GM10248 (cell line): ENCODE data around the gene TNNI3.

Experiments
- CTCF ChIA-PET: fragments of 300-600 bp; sonication (Branson Sonifier 250); formaldehyde crosslinking; extraction: SDS; loops from one replicate; lab custom pipeline; 2021; ENCODE audit warnings: antibody characterized with exemption; lab: Yijun Ruan, JAX
- POLR2A ChIA-PET: fragments of 350-650 bp; sonication (Branson Sonifier 250); formaldehyde crosslinking; extraction: SDS; loops from one replicate; lab custom pipeline; 2020; ENCODE audit warnings: antibody characterized with exemption; lab: Yijun Ruan, JAX
- DNase-seq: peaks from one replicate; pipeline ENCODE4 v3.0.0; 2012; ENCODE audit errors: extremely low spot score
- TF ChIP-seq, protein P1 (sequence below): IDR thresholded peaks from 2 replicates; pipeline ENCODE4 v1.5.1; 2012; ENCODE audit warnings: mild to moderate bottlenecking, low read depth; ENCODE audit errors: extremely low read depth, missing control alignments, control extremely low read depth

The TNNI3 gene

DNA sequence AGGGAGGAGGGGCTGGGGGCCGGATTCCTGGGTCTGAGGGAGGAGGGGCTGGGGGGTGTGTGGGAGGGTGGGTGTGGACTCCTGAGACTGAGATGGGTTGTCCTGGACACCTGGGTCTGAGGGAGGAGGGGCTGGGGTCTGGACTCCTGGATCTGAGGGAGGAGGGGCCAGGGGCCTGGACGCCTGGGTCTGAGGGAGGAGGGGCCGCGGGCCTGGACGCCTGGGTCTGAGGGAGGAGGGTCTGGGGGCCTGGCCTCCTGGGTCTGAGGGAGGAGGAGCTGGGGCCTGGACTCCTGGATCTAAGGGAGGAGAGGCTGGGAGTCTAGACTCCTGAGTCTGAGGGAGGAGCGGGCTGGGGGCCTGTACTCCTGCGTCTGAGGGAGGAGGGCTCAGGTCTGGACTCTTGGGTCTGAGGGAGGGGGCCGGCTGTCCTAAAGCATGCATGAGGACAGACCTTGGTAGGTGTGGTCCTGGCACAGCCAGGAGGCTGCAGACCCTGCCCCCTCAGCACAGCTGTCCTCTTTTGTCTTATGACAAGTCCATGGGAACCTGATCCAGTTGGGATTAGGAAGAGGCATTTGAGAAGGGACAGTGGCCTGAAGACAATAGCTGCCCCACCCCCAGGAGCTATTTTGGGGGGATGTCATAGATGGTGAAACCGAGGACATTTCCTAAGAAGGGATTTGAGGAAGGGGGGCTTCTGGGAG is 9.8 kb downstream of the TNNI3 start:
- ChIA-PET POLR2A (no interaction called here), CTCF (interaction anchor here (0.9 to 1.7 kb wide), 5 partner anchors 11 to 237 kb away, joined by 3 to 10 read pairs (median 3); partner anchors contain the start of gene TMEM238)
- TF ChIP-seq, protein P1, sequence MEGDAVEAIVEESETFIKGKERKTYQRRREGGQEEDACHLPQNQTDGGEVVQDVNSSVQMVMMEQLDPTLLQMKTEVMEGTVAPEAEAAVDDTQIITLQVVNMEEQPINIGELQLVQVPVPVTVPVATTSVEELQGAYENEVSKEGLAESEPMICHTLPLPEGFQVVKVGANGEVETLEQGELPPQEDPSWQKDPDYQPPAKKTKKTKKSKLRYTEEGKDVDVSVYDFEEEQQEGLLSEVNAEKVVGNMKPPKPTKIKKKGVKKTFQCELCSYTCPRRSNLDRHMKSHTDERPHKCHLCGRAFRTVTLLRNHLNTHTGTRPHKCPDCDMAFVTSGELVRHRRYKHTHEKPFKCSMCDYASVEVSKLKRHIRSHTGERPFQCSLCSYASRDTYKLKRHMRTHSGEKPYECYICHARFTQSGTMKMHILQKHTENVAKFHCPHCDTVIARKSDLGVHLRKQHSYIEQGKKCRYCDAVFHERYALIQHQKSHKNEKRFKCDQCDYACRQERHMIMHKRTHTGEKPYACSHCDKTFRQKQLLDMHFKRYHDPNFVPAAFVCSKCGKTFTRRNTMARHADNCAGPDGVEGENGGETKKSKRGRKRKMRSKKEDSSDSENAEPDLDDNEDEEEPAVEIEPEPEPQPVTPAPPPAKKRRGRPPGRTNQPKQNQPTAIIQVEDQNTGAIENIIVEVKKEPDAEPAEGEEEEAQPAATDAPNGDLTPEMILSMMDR: no peak
- no peak for DNase-seq

DNA sequence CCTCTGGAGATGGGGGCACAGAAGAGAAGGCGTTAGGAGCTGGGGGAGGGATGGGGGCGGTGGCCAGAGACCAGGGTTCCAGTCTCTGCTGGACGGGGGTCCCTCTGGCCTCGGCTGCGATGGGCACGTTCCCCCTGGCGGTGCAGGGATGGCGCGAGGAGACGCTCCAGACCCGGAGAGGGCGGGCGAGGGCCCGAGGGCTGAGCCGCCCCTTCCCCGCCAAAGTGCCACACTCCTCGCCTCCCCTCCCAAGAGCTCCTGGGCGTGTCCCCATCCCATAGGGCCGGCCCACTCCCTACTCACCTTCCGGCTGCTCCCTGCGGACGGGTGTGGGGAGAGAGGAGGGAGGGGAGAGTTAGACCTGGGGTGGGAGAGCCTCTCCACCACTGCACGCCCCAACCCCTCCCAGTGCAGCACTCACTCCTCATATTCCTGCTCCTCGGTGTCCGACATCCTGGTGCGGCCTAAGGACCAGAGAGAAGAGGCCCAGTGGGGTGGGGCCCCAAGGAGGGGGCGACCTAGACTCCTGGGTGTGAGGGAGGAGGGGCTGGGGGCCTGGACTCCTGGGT is 10.7 kb downstream of the TNNI3 start:
- ChIA-PET POLR2A (interaction anchor here (0.6 kb wide), 1 partner anchor 164 kb away, joined by 3 read pairs; no protein-coding TSS in a partner anchor), CTCF (interaction anchor here (0.9 to 1.7 kb wide), 6 partner anchors 10 to 238 kb away, joined by 3 to 10 read pairs (median 3); partner anchors contain the start of gene TMEM238)
- TF ChIP-seq, protein P1: no peak
- peak; percentile 31 for DNase-seq

DNA sequence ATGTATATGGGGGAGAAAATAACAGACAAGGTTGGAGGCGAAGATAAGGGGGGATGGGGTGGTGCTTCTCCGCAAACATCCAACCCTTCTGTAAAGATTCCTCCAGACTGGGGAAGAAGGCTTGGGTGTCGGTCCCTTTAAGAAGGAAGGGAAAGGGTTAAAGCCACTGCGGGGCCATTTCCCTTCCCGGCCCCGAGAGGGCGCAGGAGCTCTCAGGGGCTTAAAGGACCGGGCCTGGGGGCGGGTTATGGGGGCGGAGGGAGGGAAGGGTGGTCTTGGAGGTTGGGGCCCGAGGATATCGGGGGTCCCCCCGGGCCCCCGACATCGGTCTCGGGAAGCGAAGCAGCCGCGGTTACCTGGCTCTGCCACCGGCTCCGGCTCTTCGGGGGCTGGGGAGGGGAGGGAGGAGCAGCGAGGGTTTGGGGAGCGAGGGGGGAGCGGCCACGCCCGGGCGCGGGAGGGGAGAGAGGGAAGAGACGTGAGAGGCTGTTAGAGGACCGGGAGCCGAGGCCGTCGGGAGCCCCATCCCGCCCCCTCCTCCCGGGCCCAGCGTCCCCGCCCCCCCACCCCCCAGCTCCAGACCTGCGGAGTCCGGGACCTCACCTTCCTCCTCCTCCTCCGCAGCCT is 11.3 kb downstream of the TNNI3 start:
- DNase-seq: peak; percentile 69
- POLR2A ChIA-PET: interaction anchor here (0.6 kb wide), 1 partner anchor 164 kb away, joined by 3 read pairs; no protein-coding TSS in a partner anchor
- CTCF ChIA-PET: interaction anchor here (1.4 kb wide), 1 partner anchor 14 kb away, joined by 6 read pairs; no protein-coding TSS in a partner anchor
- TF ChIP-seq, protein P1: peak; percentile 47

DNA sequence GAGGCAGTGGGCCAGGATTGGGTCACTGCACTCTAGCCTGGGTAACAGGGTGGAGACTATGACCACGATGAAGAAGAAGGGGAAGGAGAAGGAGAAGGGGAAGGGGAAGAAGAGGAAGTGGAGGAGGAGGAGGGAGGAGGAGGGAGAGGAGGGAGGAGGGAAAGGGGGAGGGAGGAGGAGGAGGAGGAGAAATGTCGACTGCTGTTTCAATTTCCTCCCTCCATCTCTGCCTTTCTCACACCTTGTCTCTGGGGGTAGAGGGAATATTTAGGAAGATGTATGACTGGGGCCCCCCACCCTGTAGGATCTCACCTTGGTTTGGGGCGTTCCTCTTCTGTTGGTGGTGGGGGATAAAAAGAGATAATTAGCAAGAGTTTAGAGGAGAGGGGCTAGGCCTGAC is 12.3 kb downstream of the TNNI3 start:
- DNase-seq: no peak
- TF ChIP-seq, protein P1: no peak
- ChIA-PET CTCF (interaction anchor here (1.4 kb wide), 1 partner anchor 15 kb away, joined by 6 read pairs; no protein-coding TSS in a partner anchor), POLR2A (no interaction called here)

DNA sequence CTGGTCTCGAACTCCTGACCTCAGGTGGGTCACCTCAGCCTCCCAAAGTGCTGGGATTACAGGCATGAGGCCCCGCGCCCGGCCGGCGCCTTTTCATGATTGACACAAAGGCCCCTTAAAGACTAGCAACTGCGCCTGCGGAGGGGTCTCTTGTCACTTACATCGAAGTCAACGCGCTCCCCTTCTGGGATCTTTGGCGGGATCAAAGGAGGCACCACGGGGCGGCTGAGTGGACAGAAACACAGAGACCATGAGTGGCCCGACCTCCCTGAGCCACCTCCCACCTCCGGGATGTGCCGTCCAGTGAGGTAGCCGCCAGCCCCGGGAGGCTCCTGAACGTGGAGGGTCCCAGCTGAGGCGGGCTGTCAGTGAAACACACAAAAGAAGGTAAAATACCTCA is 15.8 kb downstream of the TNNI3 start:
- TF ChIP-seq, protein P1: no peak
- ChIA-PET CTCF (interaction anchor here (0.7 to 5.0 kb wide), 29 partner anchors 9 to 498 kb away, joined by 3 to 43 read pairs (median 4); partner anchors contain the start of genes PPP1R12C, TNNI3 and ZNF865), POLR2A (interaction anchor here (0.6 to 0.7 kb wide), 2 partner anchors 266 to 335 kb away, joined by 3 read pairs; partner anchors contain the start of genes UBE2S and ZNF628)
- no peak for DNase-seq

DNA sequence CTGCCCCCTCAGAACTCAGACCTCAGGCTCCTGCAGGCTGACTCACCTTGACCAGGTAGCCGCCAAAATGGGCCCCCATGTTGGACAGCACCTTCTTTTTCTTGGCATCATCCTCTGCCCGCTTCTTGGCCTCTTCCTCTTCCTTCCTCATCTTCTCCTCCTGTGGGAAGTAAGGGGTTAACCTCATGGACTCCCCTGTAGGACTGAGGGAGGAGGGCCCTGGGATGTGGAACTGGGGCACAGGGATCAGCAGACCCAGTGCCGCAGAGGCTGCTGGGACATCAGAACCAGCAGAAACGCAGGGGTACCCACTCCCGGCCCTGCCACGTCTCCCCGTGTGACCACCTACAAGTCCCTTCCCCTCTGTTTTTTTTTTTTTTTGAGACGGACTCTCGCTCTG is 19.6 kb downstream of the TNNI3 start:
- TF ChIP-seq, protein P1: no peak
- ChIA-PET POLR2A (no interaction called here), CTCF (no interaction called here)
- DNase-seq: no peak
